GM12872 (cell line): ENCODE results near the gene LELP1.

Experiments
- CTCF ChIP-seq: IDR thresholded peaks from 3 replicates; pipeline ENCODE4 v1.5.1; 2011; ENCODE audit warnings: low read depth, mild to moderate bottlenecking, low read length, moderate library complexity; ENCODE audit not compliant: insufficient read depth

The LELP1 gene

GRCh38 chr1:153231785-153232184 is 28.6 kb downstream of the LELP1 start:
- no peak for TF ChIP-seq CTCF

GRCh38 chr1:153232553-153232952 is 29.3 kb downstream of the LELP1 start:
- no peak for TF ChIP-seq CTCF

GRCh38 chr1:153233448-153233847 is 30.2 kb downstream of the LELP1 start:
- TF ChIP-seq CTCF = no peak

GRCh38 chr1:153238527-153238926 is 35.3 kb downstream of the LELP1 start:
- TF ChIP-seq CTCF = peak; percentile 60

GRCh38 chr1:153242160-153242559 is 38.9 kb downstream of the LELP1 start:
- no peak for TF ChIP-seq CTCF

GRCh38 chr1:153245466-153245865 is 42.2 kb downstream of the LELP1 start:
- no peak for TF ChIP-seq CTCF

GRCh38 chr1:153246018-153246417 is 42.8 kb downstream of the LELP1 start:
- TF ChIP-seq CTCF = no peak

GRCh38 chr1:153246825-153247224 is 43.6 kb downstream of the LELP1 start:
- TF ChIP-seq CTCF = no peak
